WTC11 (cell line): ENCODE measurements around the gene POLR1C.

ENCODE experiments used
- ATF2 ChIP-seq: sonication (generic); formaldehyde crosslinking; IDR thresholded peaks from 2 replicates; pipeline ENCODE4 v1.8.1; 2022; ENCODE audit warnings: low read depth, missing genetic modification reagents, borderline replicate concordance
- ATF3 ChIP-seq: sonication (generic); formaldehyde crosslinking; conservative IDR thresholded peaks from 2 replicates; pipeline ENCODE4 v1.8.1; 2022; ENCODE audit warnings: mild to moderate bottlenecking, missing genetic modification reagents
- CTCF ChIP-seq: fragments of 200-600 bp; IDR thresholded peaks from 2 replicates; pipeline ENCODE4 v1.8.0; 2022; ENCODE audit warnings: antibody characterized with exemption
- ETV6 ChIP-seq: sonication (generic); formaldehyde crosslinking; IDR thresholded peaks from 2 replicates; pipeline ENCODE4 v1.8.1; 2022; ENCODE audit warnings: mild to moderate bottlenecking, missing genetic modification reagents
- GABPB1 ChIP-seq: sonication (generic); formaldehyde crosslinking; IDR thresholded peaks from 2 replicates; pipeline ENCODE4 v1.8.1; 2023; ENCODE audit warnings: mild to moderate bottlenecking, missing genetic modification reagents
- MAX ChIP-seq: sonication (generic); formaldehyde crosslinking; IDR thresholded peaks from 2 replicates; pipeline ENCODE4 v1.8.0; 2022; ENCODE audit warnings: mild to moderate bottlenecking, missing genetic modification reagents
- MLX ChIP-seq: sonication (generic); formaldehyde crosslinking; IDR thresholded peaks from 2 replicates; pipeline ENCODE4 v1.8.1; 2023; ENCODE audit warnings: mild to moderate bottlenecking, missing genetic modification reagents, moderate library complexity
- NFYB ChIP-seq: sonication (generic); formaldehyde crosslinking; conservative IDR thresholded peaks from 2 replicates; pipeline ENCODE4 v1.8.0; 2022; ENCODE audit warnings: low read depth, missing genetic modification reagents
- PREB ChIP-seq: sonication (generic); formaldehyde crosslinking; IDR thresholded peaks from 2 replicates; pipeline ENCODE4 v1.8.1; 2022; ENCODE audit warnings: mild to moderate bottlenecking, missing genetic modification reagents, moderate library complexity, borderline replicate concordance
- RELA ChIP-seq: sonication (generic); formaldehyde crosslinking; IDR thresholded peaks from 2 replicates; pipeline ENCODE4 v1.8.1; 2022; ENCODE audit warnings: missing genetic modification reagents, mild to moderate bottlenecking, borderline replicate concordance

GRCh38 chr6:43481075-43481474 is 35.8 kb upstream of the POLR1C start:
- TF ChIP-seq ETV6 (CRISPR knock-in tag) (no peak), ATF2 (no peak), CTCF (no peak), GABPB1 (CRISPR knock-in tag) (peak; percentile 92), MAX (CRISPR knock-in tag) (no peak), MLX (CRISPR knock-in tag) (no peak), ATF3 (CRISPR knock-in tag) (no peak), RELA (CRISPR knock-in tag) (no peak), PREB (no peak), NFYB (CRISPR knock-in tag) (no peak)
